MV-4-11 (cell line): ENCODE measurements around the gene PAPOLA.
A peak's percentile ranks its signal among the peaks of the same experiment; 100 is the strongest.
"Not testable (repeated sequence)": the region's sequence is repeated elsewhere in the genome, so short reads cannot be mapped to it uniquely, and the experiment has no call there.

Experiments used
- DNase-seq: peaks from one replicate; lab custom pipeline; 2025; lab: John Stamatoyannopoulos, UW

Gene PAPOLA

DNA sequence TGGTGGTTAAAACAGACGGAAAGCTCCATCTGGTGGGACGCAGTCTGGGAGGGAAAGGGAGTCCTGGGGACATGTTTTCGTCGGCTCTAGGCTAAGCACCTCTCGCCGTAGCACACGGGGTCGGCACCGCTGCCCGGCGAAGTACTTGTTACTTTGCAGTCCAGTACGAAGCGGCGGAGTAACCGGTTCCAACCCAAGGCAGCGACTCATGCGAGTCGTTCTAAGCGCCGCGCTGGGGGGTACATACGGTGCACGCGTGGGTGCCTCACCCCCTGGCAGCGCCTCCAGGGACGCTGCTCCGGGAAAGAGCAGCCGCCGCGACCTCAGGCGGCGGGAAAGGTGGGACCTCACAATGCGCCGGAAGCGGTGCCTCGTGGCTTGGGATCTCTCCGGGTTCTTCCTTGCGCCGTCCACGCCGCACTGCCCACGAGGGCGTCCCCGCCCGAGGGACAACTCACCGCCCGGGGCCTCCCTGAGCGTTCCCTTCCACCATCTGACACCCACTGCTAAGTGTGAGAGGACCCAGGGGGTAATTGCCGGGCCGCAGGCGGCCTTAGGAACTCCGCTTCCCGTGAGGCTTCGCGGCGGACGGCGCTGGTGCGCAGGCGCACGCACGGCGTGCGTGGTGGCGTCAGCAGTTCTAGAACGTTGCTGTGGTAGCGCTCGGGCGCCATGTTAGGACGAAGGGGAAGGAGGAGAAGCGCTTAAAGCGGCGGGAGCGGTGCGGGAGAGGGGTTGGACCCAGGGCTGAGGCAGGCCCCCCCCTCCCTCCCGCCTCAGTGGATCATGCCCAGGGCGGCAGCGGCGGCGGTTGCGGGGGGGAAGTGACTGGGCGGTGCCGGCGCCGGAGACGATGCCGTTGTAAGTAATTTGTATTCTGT lies at the start of gene PAPOLA:
Gene PAPOLA, plus strand, starts transcription at position 643 of the 881 bp plus-strand sequence. Its CDS starts 211 bp downstream, at position 854.
- DNase-seq, result peak; percentile 92

DNA sequence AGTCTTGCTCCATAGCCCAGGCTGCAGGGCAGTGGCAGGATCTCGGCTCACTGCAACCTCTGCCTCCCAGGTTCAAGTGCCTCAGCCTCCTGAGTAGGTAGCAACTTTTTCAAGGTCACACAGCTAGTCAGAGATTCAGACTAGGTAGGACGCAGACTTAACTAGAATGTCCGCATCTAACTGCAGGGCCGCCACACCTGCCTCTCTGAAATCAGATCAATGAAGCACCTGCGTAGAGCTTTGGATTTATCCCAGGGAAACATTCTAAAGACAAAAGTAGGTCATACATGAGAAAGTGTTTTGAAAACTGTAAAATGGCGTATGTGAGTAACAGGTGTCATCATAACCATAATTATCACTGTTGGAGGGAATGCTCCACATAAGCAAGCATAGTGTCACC lies 49.5 kb upstream of the PAPOLA start:
- no peak for DNase-seq

DNA sequence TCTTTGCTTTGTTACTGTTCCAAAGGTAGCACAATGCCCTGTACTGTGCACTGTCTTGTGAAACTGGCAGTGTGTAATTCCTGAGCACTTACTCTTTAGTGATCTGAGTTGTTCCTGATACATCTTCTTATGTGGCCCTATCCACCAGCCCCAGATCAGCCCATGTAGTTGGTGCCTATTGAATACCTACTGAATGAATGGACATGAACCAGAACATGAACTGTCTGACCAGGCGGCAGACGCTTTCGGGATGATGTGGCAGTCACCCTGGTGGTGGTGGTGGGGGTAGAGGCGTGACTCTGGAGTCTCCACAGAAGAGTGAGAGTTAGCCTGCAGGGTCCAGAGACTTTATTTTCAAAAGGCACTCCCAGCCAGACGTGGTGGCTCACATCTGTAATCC lies 46.6 kb upstream of the PAPOLA start:
- DNase-seq, result no peak

DNA sequence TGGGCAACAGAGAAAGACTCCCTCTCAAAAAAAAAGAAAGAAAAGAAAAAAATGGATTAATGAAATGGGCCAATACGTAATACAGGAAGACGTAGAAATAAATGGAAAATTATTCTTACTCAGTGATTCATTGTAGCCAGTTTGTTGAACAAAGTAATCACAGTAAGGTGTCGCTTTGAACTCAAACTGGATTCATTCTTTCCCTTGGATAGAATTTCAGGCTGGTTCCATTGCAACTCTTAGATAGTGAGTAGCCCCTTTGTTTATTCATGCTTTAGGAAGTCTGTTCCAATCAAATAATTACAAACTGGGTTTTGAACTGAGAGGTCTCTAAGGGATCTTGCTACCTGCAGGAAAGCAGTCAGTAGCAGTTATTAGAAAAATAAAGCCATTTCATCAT lies 42.3 kb upstream of the PAPOLA start:
- no peak for DNase-seq

DNA sequence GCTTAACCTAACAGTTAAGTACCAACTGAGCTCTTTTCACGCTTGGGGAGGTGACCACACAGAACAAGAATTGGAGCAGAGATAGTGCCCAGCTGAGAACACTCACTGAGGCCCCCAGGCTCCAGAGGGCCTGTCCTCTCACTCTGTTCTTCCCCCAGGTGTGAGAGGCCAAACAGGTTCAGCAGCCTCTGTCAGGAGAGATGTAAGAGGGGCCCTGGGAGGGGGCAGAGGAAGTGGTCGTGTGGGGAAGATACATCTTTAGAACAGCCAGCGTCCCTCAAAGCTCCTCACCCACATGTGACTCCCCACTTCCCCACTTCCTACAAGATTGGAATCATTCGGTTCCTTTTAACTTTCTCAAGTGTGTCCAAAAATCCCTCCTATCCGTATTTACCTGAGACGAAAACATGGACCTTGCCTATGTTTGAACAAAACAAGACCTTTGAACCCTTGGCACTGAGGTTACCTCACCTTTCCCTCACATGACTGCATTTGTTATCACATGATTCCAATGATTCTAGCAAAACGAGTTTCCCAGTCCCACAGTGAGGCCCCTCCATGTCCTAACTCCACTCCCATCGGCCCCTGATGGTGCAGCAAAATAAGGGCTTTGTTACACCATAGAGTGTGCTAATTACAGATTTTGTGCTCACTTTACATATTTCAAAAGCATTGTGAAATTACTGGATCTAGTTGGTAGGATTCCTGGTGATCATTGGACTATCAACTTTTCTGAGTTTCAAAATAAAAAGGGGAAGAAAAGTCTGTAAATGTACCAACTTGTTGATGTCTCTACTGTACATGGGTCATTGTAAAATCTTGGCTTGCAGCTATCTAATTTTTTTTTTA lies 40.0 kb upstream of the PAPOLA start:
- DNase-seq, result peak; percentile 28

DNA sequence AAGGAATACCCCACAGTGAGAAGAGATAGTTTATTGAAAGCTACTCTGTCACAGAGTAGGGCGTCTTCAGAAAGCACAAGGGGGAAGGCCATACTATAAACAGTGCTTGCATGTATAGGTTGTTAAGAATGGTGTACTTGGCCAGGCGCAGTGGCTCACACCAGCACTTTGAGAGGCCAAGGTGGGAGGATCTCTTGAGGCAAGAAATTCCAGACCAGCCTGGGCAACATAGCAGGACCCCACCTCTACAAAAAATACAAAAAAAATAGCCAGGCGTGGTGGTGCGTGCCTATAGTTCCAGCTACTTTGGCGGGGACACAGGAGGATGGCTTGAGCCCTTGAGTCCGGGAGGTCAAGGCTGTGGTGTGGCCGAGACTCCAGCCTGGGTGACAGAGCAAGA lies 38.0 kb upstream of the PAPOLA start:
- no peak for DNase-seq

DNA sequence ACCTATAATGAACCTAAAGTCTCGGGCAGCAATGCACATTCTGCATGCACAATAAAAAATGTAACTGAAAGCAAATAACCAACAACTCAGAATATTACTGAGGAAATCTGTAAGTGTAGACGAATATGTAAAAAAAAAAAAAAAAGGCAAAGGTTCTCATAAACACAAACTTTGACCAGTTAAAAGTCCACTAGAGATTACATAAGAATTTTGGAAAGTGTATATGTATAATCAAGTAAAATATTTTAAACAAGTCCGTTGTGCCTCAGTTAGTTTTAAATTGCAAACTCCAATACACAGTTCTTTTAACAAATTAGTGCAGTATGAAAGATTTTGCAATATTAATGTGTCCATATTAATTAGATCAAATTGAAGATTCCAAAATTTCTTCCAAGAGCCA lies 35.3 kb upstream of the PAPOLA start:
- DNase-seq, result no peak

DNA sequence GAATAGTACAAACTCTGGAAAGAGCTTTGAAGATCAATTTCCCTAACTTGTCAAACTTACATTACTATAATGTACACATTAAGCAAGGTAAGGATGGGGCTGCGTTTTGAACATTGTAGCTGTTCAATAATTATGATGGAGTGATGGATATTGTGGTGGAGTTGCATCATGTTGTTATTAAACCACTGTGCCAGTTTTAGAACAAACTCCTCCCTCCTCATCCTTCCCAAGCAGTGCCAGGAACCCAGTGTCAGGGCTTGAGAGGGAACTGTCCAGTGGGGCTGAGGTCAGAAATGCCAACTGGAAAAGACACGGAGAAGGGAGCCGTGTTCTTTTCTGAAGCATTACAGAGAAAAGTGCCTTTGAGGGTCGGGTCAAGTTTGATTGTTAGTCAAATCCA lies 31.9 kb upstream of the PAPOLA start:
- DNase-seq, result no peak

DNA sequence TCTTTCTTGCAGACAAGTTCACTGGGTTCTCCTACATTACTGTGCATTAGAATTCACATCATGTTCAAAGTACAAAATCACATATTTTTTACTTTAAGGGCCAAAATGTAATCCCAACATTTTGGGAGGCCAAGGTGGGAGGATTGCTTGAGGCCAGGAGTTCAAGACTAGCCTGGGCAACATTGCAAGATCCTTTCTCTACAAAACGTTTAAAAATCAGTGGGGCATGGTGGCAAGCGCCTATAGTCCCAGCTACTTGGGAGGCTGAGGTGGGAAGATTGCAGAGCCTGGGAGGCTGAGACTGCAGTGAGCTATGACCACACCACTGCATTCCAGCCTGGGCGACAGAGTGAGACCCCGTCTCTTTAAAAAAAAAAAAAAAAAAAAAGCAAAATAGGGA lies 31.2 kb upstream of the PAPOLA start:
- DNase-seq, result not testable (repeated sequence)

DNA sequence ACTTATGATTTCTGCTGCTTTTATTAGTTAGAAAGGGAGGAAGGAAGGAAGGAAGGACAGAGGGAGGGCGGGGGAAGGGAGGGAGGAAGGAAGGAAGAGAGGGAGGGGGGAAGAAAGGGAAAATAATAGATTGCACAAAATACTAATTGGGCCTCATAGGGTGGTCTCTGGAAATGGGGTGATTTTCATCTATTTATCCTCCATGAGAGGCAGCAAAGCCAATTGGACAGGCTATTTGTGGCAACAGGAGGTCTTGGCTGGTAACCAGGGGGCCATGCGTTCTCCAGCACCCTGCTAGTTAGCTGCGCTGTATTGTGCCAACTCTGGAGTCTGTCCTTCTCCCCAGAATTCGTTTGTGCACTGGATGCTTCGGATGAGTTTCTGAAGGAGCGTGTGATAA lies 24.1 kb upstream of the PAPOLA start:
- DNase-seq, result no peak

DNA sequence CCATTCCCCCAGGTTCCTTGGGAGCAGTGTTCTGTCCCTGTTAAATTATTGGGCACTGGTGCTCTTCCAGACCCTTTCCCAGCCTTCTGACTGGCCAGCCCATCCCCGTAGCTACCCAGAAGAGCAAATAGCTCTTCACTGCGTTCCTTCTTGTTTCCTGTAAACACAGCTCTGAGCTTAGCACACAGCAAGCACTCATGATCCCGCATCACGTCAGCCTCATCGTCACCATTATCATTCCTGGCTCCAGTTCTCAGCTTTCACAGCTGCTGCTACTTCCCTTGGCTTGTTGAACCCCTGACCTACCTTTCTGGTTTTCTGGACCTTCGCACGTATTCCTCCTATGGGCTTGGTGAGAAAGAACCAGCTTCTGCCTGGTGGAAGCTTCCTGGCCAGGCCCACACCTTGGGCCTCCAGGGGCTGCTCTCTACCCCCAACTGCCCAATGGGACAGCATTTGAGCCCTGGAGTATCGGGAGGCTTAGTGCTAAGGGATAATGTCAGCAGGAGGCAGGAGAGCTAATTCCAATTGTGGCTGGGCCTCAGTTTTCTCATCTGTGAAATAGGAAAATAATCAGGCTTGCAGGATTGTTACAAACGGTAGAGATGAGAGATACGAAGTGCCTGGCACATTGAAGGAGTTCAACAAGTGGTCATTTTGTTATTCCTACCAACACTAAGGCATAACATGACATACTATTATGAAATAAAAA lies 22.6 kb upstream of the PAPOLA start:
- DNase-seq, result no peak

DNA sequence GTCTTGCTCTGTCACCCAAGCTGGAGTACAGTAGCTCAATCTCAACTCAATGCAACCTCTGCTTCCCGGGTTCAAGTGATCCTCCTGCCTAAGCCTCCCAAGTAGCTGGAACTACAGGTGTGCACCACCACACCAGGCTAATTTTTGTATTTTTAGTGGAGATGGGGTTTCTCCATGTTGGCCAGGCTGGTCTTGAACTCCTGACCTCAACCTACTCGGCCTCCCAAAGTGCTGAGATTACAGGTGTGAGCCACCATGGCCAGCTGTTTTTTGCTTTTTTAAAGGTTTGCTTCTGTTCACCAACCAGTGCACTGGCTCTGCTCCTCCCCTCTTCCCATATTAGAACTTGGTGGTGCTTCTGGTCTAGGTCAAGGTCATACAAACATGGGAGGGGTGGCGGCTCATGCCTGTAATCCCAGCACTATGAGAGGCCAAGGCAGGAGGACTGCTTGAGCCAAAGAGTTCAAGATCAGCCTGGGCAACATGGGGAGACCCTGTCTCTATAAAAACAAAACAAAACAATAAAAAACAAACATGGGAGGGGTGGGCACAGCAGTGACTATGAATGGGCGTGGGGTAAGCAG lies 20.4 kb upstream of the PAPOLA start:
- no peak for DNase-seq

DNA sequence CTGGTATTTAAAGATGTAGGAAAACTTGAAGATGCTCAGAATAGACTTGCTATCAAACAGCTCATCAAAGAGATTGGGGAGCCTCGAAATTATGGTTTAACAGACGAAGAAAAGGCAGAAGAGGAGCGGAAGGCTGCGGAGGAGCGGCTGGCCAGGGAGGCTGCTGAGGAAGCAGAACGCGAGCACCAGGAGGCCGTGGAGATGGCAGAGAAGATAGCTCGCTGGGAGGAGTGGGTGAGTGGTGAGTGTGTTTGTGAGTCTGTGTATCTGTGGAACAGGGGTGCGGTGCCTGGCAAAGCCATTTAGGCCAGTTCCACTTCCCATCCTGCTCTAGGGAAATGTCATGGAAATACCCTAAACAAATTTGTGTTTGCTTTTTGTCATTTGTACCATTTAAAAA lies 19.2 kb upstream of the PAPOLA start:
- DNase-seq, result no peak

DNA sequence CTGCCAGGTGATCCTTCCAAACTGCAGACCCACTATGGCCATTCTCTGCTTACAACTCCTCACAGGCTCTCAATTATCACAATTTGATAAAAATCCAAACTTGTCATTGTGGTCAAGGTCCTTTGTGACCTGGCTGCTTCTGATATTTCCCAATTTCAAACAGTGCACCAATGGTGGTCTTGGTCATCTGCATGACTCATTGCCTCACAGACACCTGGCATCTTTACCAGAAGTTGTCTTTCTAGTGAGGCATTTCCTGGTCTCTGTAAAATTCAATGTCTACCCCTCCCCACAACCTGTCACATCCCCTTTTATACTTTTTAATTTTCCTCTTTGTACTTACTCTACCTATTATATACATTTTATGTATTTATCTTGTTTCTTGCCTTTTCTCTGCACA lies 17.8 kb upstream of the PAPOLA start:
- peak; percentile 9 for DNase-seq

DNA sequence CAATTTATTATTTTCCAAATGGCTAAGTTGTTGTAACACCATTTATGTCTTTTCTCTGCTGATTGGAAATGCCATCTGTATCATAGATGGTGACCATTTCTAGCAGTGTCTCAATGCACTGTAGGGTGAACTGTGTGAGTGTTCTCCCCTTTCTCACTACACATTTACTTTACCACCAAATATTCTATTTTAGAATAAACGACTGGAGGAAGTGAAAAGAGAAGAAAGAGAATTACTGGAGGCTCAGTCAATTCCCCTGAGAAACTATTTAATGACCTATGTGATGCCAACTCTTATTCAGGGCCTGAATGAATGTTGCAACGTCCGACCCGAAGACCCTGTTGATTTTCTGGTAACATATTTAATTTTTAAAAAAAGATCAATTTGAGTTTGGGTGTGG lies 15.5 kb upstream of the PAPOLA start:
- peak; percentile 74 for DNase-seq

DNA sequence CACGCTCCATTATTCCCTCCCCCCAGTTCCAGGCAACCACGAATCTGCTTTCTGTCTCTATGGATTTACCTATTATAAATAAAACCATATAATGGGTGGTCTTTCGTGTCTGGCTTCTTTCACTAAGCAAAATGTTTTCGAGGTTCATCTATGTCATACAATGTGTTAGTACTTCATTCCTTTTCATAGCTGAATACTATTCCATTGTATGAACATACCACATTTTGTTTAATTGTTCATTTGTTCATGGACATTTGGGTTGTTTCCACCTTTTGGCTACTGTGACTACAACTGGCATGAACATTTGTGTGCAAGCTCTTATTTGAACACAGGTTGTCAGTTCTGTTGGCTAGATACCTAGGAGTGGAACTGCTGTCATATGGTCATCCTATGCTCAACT lies 12.9 kb upstream of the PAPOLA start:
- no peak for DNase-seq

DNA sequence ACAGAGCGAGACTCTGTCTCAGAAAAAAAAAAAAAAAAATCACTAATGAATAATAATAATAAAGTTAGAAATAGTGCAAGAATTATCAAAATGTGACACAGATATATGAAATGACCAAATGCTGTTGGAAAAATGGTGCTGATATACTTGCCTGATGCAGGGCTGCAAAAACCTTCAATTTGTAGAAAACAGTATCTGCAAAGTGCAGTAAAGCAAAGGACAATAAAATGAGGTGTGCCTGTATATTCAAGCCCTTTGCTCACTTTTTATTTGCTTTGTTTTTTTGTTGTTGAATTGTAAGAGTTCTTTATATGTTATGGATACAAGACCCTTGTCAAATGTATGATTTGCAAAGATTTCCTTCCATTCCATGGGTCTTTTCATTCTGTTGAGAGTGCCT lies 9.0 kb upstream of the PAPOLA start:
- DNase-seq, result no peak

DNA sequence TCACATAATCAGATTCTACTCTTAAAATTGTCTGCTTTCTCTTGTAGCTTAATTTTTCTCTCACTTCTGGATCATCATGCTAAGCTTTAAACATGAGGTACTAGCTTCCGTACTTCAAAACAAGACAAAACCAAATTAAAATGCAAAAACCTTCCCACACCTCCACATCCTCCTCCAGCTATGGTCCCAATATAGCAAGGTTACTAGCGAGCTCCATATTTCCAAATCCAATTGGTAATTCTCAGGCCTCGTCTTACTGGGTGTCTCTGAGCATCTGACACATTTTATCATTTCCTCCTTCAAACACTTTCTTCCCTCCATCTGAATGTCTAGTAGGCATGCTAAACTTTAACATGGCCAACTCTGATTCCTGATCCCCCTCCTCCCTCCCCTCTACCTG lies 7.9 kb upstream of the PAPOLA start:
- DNase-seq, result no peak

DNA sequence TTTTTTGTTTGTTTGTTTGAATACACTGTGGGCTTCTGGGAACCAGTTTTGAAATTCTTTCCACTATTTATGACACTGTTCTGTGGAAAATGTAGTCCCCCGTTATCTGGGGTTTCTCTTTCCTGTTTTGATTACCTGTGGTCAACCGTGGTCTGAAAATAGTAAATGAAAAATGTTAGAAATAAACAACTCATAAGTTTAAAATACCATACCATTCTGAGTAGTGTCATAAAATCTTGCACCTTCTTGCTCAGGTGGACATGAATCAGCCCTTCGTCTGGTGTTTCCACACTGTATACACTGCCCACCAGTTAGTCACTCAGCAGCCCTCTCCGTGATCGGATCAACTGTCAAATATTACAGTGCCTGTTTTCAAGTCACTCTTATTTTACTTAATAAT lies 5.1 kb upstream of the PAPOLA start:
- no peak for DNase-seq

DNA sequence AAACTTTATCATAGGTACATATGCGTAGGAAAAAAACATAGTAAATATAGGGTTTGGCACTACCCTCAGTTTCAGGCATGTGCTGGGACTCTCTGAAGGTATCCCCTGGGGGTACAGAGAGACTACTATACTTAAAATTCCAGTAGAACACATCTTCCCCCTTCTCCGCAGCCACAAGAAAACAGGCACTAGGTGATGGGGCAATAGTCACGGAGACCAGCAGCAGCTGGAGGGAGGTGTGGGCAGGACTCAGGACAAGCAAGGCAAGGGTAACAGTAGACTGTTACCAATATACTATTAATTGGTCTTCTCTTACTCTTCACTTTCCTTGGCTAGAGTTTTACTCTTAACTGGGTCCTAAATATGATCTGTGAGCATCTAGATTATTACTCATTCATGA lies 4.6 kb upstream of the PAPOLA start:
- DNase-seq, result no peak

DNA sequence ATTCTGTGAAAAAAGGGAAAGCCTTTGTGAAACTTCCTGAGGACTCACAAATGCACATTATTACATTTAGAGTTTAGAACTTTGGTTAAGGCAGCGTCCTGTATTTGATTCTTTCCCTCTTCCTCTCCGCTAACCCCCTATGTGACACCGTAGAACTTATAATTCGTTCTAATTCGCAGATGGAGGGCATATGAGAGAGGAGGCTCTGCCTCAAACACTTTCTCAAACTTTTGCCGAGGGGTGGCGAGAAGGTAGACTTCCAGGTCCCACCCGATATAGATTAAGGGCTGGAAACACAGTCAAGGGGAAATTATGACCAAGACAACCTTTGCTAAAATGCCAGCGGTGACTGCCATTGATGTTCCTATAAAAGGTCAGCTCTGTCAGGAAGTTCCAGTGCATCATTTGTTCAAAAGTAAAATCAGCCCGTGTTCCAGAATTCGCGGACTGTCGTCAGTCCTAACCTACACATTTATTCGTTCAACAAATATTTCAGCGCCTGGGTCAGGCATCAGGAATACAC lies 904 bp upstream of the PAPOLA start:
- no peak for DNase-seq
